Peyer's patch (tissue), 4 donors: ENCODE measurements around the gene GRID2.

Experiments used
- POLR2A ChIP-seq, 2 donors: fragments of 450-650 bp; IDR thresholded peaks; one replicate each; pipeline ENCODE4 v1.5.1; 2017; ENCODE audit warnings: antibody characterized with exemption in 2 of 2, mild to moderate bottlenecking in 2 of 2, moderate library complexity in 2 of 2
- TF ChIP-seq, protein P1 (sequence below), 6 experiments: fragments of 450-650 bp in 4 of 6; fragments of 200-600 bp in 2 of 6; sonication (generic) in 1 of 6; IDR thresholded peaks; one replicate each; pipeline ENCODE4 v1.5.1; 2017 to 2019; ENCODE audit warnings: antibody characterized with exemption in 6 of 6, mild to moderate bottlenecking in 3 of 6, moderate library complexity in 1 of 6

- TF ChIP-seq, protein P1, sequence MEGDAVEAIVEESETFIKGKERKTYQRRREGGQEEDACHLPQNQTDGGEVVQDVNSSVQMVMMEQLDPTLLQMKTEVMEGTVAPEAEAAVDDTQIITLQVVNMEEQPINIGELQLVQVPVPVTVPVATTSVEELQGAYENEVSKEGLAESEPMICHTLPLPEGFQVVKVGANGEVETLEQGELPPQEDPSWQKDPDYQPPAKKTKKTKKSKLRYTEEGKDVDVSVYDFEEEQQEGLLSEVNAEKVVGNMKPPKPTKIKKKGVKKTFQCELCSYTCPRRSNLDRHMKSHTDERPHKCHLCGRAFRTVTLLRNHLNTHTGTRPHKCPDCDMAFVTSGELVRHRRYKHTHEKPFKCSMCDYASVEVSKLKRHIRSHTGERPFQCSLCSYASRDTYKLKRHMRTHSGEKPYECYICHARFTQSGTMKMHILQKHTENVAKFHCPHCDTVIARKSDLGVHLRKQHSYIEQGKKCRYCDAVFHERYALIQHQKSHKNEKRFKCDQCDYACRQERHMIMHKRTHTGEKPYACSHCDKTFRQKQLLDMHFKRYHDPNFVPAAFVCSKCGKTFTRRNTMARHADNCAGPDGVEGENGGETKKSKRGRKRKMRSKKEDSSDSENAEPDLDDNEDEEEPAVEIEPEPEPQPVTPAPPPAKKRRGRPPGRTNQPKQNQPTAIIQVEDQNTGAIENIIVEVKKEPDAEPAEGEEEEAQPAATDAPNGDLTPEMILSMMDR (IDR thresholded peaks at IDR 0.05): no peak
- no peak for TF ChIP-seq POLR2A (IDR thresholded peaks at IDR 0.05)
Observed at GRCh38 chr4:93775551-93775950, 1471.8 kb downstream of the GRID2 start.
